Esophagus (tissue), 2 donors: ENCODE measurements around the gene ARSK. TPM values are rescaled to one million over a fixed set of nuclear protein-coding genes. Genes with fewer than 3 reads are reported as not detected.

Source experiments
- H3K27ac ChIP-seq, 2 donors: one replicate each; pipeline ENCODE4 v1.5.1; 2013; ENCODE audit warnings: low read depth in 2 of 2, mild to moderate bottlenecking in 2 of 2, inconsistent platforms in 1 of 2, low read length in 1 of 2, moderate library complexity in 1 of 2
- H3K27me3 ChIP-seq, 2 donors: one replicate each; pipeline ENCODE4 v1.6.1; 2013; ENCODE audit warnings: low read length in 2 of 2, control low read depth in 1 of 2, mild to moderate bottlenecking in 1 of 2; ENCODE audit not compliant: insufficient read depth in 2 of 2, control insufficient read depth in 1 of 2
- H3K36me3 ChIP-seq, 2 donors: one replicate each; pipeline ENCODE4 v1.6.1; 2013; ENCODE audit warnings: low read length in 1 of 2; ENCODE audit not compliant: control insufficient read depth in 2 of 2, insufficient read depth in 2 of 2
- H3K4me1 ChIP-seq, 2 donors: one replicate each; pipeline ENCODE4 v1.6.1; 2013; ENCODE audit warnings: low read length in 1 of 2; ENCODE audit not compliant: control insufficient read depth in 2 of 2, insufficient read depth in 2 of 2
- H3K4me3 ChIP-seq, 2 donors: one replicate each; pipeline ENCODE4 v1.5.1; 2013; ENCODE audit warnings: low read length in 2 of 2, mild to moderate bottlenecking in 2 of 2, low read depth in 1 of 2, moderate library complexity in 1 of 2
- H3K9me3 ChIP-seq, 2 donors: one replicate each; pipeline ENCODE4 v1.6.1; 2013; ENCODE audit warnings: mild to moderate bottlenecking in 2 of 2, low read depth in 1 of 2, low read length in 1 of 2, moderate library complexity in 1 of 2; ENCODE audit not compliant: control insufficient read depth in 2 of 2, insufficient read depth in 1 of 2
- whole genome bisulfite sequencing, 2 donors: extraction: QIAGEN DNeasy Blood & Tissue Kit; methylation state at CpG; one replicate each; pipeline ENCODE4 v1.1.7; 2013; 5-methylcytosine and 5-hydroxymethylcytosine counted together
- polyA plus RNA-seq, 2 donors: library from polyadenylated mRNA; stranded (reverse); fragments of 200-250 nt; gene quantifications; one replicate each; pipeline ENCODE4 v1.2.3, GENCODE V29; 2013
- donor health status: healthy with polysubstance abuse.
- donor health status: Bipolar disorder and iron deficiency.

The ARSK gene
- polyA plus RNA-seq, 2 donors = 1.1 to 1.7 TPM

GRCh38 chr5:95555553-95555952 lies 652 bp downstream of the ARSK start:
- Histone ChIP-seq H3K27ac (peak overlapping the region; percentile 92 to 96), H3K9me3 (no peaks in the 10 kb centered on the region), H3K27me3 (no peaks in the 10 kb centered on the region), H3K36me3 (no peaks in the 10 kb centered on the region), H3K4me1 (peaks cover 0 to 4% of the 10 kb centered on the region in 2 donors), H3K4me3 (peak overlapping the region; percentile 99)
- WGBS, 2 donors = 0 to 1% methylated on average over 9 of the region's 9 CpGs

GRCh38 chr5:95557841-95558240 lies 2.9 kb downstream of the ARSK start:
- WGBS, 2 donors = 58 to 93% methylated on average over 2 of the region's 2 CpGs

GRCh38 chr5:95562282-95562681 lies 7.4 kb downstream of the ARSK start:
- H3K4me1 ChIP-seq = no peaks in the 10 kb centered on the region
- H3K27ac ChIP-seq = no peak overlapping the region
- no peak overlapping the region for H3K4me3 ChIP-seq
- no peaks in the 10 kb centered on the region for H3K9me3 ChIP-seq
- WGBS, 2 donors = 81 to 83% methylated on average over 1 of the region's 1 CpG
- no peaks in the 10 kb centered on the region for H3K36me3 ChIP-seq
- no peaks in the 10 kb centered on the region for H3K27me3 ChIP-seq

More at GRCh38 chr5:95557841-95558240, 2.9 kb downstream of the ARSK start:
- Histone ChIP-seq H3K9me3 (no peaks in the 10 kb centered on the region), H3K36me3 (no peaks in the 10 kb centered on the region), H3K27ac (no peak overlapping the region), H3K4me1 (peaks cover 0 to 4% of the 10 kb centered on the region in 2 donors), H3K4me3 (no peak overlapping the region), H3K27me3 (no peaks in the 10 kb centered on the region)

GRCh38 chr5:95563367-95563766 lies 8.5 kb downstream of the ARSK start:
- 86 to 91% methylated on average over 5 of the region's 5 CpGs for WGBS, 2 donors
- no peaks in the 10 kb centered on the region for H3K36me3 ChIP-seq

GRCh38 chr5:95564450-95564849 lies 9.5 kb downstream of the ARSK start:
- no peaks in the 10 kb centered on the region for H3K4me1 ChIP-seq

More at GRCh38 chr5:95563367-95563766, 8.5 kb downstream of the ARSK start:
- Histone ChIP-seq H3K4me1 (no peaks in the 10 kb centered on the region), H3K9me3 (no peaks in the 10 kb centered on the region), H3K27me3 (no peaks in the 10 kb centered on the region), H3K27ac (no peak overlapping the region), H3K4me3 (no peak overlapping the region)

GRCh38 chr5:95565280-95565920 lies 10.5 kb downstream of the ARSK start:
- no peak overlapping the region for H3K4me3 ChIP-seq
- no peaks in the 10 kb centered on the region for H3K36me3 ChIP-seq
- H3K4me1 ChIP-seq = no peaks in the 10 kb centered on the region
- no peak overlapping the region for H3K27ac ChIP-seq
- H3K9me3 ChIP-seq = no peaks in the 10 kb centered on the region
- H3K27me3 ChIP-seq = no peaks in the 10 kb centered on the region
- WGBS, 2 donors = 85 to 90% methylated on average over 4 of the region's 4 CpGs

More at GRCh38 chr5:95564450-95564849, 9.5 kb downstream of the ARSK start:
- no peaks in the 10 kb centered on the region for H3K27me3 ChIP-seq
- no peaks in the 10 kb centered on the region for H3K9me3 ChIP-seq
- H3K27ac ChIP-seq = no peak overlapping the region
- no peak overlapping the region for H3K4me3 ChIP-seq
- 77 to 80% methylated on average over 4 of the region's 4 CpGs for WGBS, 2 donors
- H3K36me3 ChIP-seq = no peaks in the 10 kb centered on the region

- Histone ChIP-seq H3K27ac (no peak overlapping the region), H3K36me3 (no peaks in the 10 kb centered on the region), H3K4me1 (no peaks in the 10 kb centered on the region), H3K4me3 (no peak overlapping the region), H3K9me3 (no peaks in the 10 kb centered on the region), H3K27me3 (no peaks in the 10 kb centered on the region)
- 96 to 99% methylated on average over 2 of the region's 2 CpGs for WGBS, 2 donors
These were observed 17.1 kb downstream of the ARSK start for GRCh38 chr5:95572016-95572415.

GRCh38 chr5:95581576-95581975 lies 26.7 kb downstream of the ARSK start:
- Histone ChIP-seq H3K36me3 (no peaks in the 10 kb centered on the region), H3K4me1 (no peaks in the 10 kb centered on the region), H3K4me3 (no peak overlapping the region), H3K9me3 (no peaks in the 10 kb centered on the region), H3K27ac (no peak overlapping the region), H3K27me3 (no peaks in the 10 kb centered on the region)
- WGBS, 2 donors = 93 to 98% methylated on average over 2 of the region's 2 CpGs

GRCh38 chr5:95583992-95584391 lies 29.1 kb downstream of the ARSK start:
- Histone ChIP-seq H3K27ac (no peak overlapping the region), H3K9me3 (no peaks in the 10 kb centered on the region), H3K36me3 (no peaks in the 10 kb centered on the region), H3K27me3 (no peaks in the 10 kb centered on the region), H3K4me3 (no peak overlapping the region), H3K4me1 (no peaks in the 10 kb centered on the region)
- 97 to 98% methylated on average over 1 of the region's 1 CpG for WGBS, 2 donors

- H3K27ac ChIP-seq = no peak overlapping the region
- no peaks in the 10 kb centered on the region for H3K36me3 ChIP-seq
- no peak overlapping the region for H3K4me3 ChIP-seq
- 86 to 94% methylated on average over 1 of the region's 1 CpG for WGBS, 2 donors
- H3K9me3 ChIP-seq = no peaks in the 10 kb centered on the region
- H3K4me1 ChIP-seq = no peaks in the 10 kb centered on the region
- H3K27me3 ChIP-seq = no peaks in the 10 kb centered on the region
These were observed 36.0 kb downstream of the ARSK start for GRCh38 chr5:95590880-95591279.
